K562 (cell line): ENCODE data around the gene MAPKAPK3. TPM values are rescaled to one million over a fixed set of nuclear protein-coding genes. Genes with fewer than 3 reads are reported as not detected.

Experiments
- ATAC-seq: fragments of 200-7000 bp; cut with Tn5 transposase; 3 replicates; pipeline ENCODE4 v1.9.1; 2020; ENCODE audit warnings: moderate library complexity
- BruUV-seq: library from RNA; stranded (reverse); fragments of 400-500 nt; replicated peaks from 2 replicates; lab custom pipeline; 2021; lab: Mats Ljungman, UMichigan
- CTCF ChIA-PET: fragments of 300-600 bp; formaldehyde crosslinking; extraction: SDS; loops from one replicate; lab custom pipeline; 2021; ENCODE audit warnings: low intra/inter-chr PET ratio; lab: Yijun Ruan, JAX
- POLR2A ChIA-PET: fragments of 300-600, 350-650 bp; sonication (Branson Sonifier 250); formaldehyde crosslinking; extraction: SDS; loops from one replicate; lab custom pipeline; 2021; ENCODE audit warnings: antibody characterized with exemption, inconsistent platforms; lab: Yijun Ruan, JAX
- DNase-seq, 4 experiments: peaks; one replicate each; pipeline versions ENCODE4 v3.0.0 to v3.0.0-alpha.2; 2011 to 2018; ENCODE audit warnings: low spot score in 3 of 4, mixed read lengths in 3 of 4; ENCODE audit errors: extremely low read depth in 1 of 4
- FAIRE-seq: peaks from 2 replicates; lab custom pipeline; 2011; peaks lifted over from hg19 to GRCh38; lab: Jason Lieb, UNC
- H2AFZ ChIP-seq: 2 replicates; pipeline ENCODE4 v1.6.0; 2011; ENCODE audit warnings: low read depth, low read length, control low read depth, inconsistent platforms
- H3K27ac ChIP-seq: fragments of 200-600 bp; 3 replicates; pipeline ENCODE4 v1.8.0; 2011; ENCODE audit warnings: low read depth, mild to moderate bottlenecking, control low read depth, inconsistent platforms, low read length, moderate library complexity, mixed read lengths; ENCODE audit errors: extremely low read depth
- H3K27me3 ChIP-seq, 2 experiments: fragments of 300-600 bp in 1 of 2; 2 replicates in 1 of 2; 3 replicates in 1 of 2; pipeline versions ENCODE4 v1.6.0 to v1.8.0; 2011; ENCODE audit warnings: inconsistent platforms in 2 of 2, low read length in 2 of 2, mild to moderate bottlenecking in 1 of 2, mixed read lengths in 1 of 2, moderate library complexity in 1 of 2; ENCODE audit not compliant: control insufficient read depth in 2 of 2, insufficient read depth in 2 of 2
- H3K36me3 ChIP-seq: fragments of 300-600 bp; 3 replicates; pipeline ENCODE4 v1.8.0; 2011; ENCODE audit warnings: mild to moderate bottlenecking, low read length, inconsistent platforms; ENCODE audit not compliant: control insufficient read depth, insufficient read depth
- H3K4me1 ChIP-seq, 2 experiments: fragments of 200-600 bp in 1 of 2; replicated peaks in 1 of 2; 2 replicates in 1 of 2; 3 replicates in 1 of 2; pipeline versions ENCODE4 v1.5.1 to v1.8.0; 2011; ENCODE audit warnings: inconsistent platforms in 2 of 2, low read length in 2 of 2, mild to moderate bottlenecking in 1 of 2, mixed read lengths in 1 of 2, moderate library complexity in 1 of 2; ENCODE audit not compliant: control insufficient read depth in 2 of 2, insufficient read depth in 2 of 2
- H3K4me2 ChIP-seq: 2 replicates; pipeline ENCODE4 v1.6.1; 2011; ENCODE audit warnings: low read length, control low read depth, inconsistent platforms, mixed read lengths; ENCODE audit not compliant: insufficient read depth
- H3K4me3 ChIP-seq: fragments of 200-600 bp; sonication (generic), shearing (Covaris generic); 2 replicates; pipeline ENCODE4 v1.5.1; 2016; ENCODE audit warnings: control low read depth, inconsistent platforms
- H3K79me2 ChIP-seq: fragments of 200-600 bp; 3 replicates; pipeline ENCODE4 v1.8.0; 2011; ENCODE audit warnings: low read length, inconsistent platforms; ENCODE audit not compliant: control insufficient read depth, insufficient read depth
- H3K9ac ChIP-seq, 2 experiments: 2 replicates each; pipeline versions ENCODE4 v1.6.0 to v1.6.1; 2011; ENCODE audit warnings: low read depth in 2 of 2, low read length in 2 of 2, control low read depth in 1 of 2, inconsistent platforms in 1 of 2, mild to moderate bottlenecking in 1 of 2, mixed read lengths in 1 of 2; ENCODE audit not compliant: insufficient read depth in 1 of 2
- H3K9me1 ChIP-seq: one replicate; pipeline ENCODE4 v1.6.0; 2011; ENCODE audit warnings: inconsistent platforms, mild to moderate bottlenecking, low read length, moderate library complexity; ENCODE audit not compliant: control insufficient read depth, insufficient read depth
- H3K9me3 ChIP-seq: replicated peaks from 2 replicates; pipeline ENCODE4 v1.5.1; 2011; ENCODE audit warnings: low read depth, low read length, inconsistent platforms; ENCODE audit not compliant: control insufficient read depth, insufficient read depth
- H4K20me1 ChIP-seq: replicated peaks from 2 replicates; pipeline ENCODE4 v1.6.1; 2011; ENCODE audit warnings: low read length, inconsistent platforms, mixed read lengths; ENCODE audit not compliant: control insufficient read depth, insufficient read depth
- BACH1 ChIP-seq: fragments of 200-800 bp; sonication (Bioruptor generic); IDR thresholded peaks from 2 replicates; pipeline ENCODE4 v1.6.1; 2016; ENCODE audit warnings: missing genetic modification characterization, missing compliant biosample characterization
- BCL6 ChIP-seq: fragments of 250-450 bp; sonication (Bioruptor Pico); IDR thresholded peaks from 2 replicates; pipeline ENCODE4 v1.4.0; 2020
- ERF ChIP-seq: fragments of 450-650 bp; formaldehyde crosslinking; IDR thresholded peaks from 2 replicates; pipeline ENCODE4 v1.4.0; 2020; ENCODE audit warnings: mild to moderate bottlenecking, mixed read lengths
- EWSR1 ChIP-seq: fragments of 450-650 bp; IDR thresholded peaks from 2 replicates; pipeline ENCODE4 v1.6.1; 2018; ENCODE audit warnings: borderline replicate concordance, mild to moderate bottlenecking, low read depth, moderate library complexity; ENCODE audit not compliant: partially characterized antibody
- MAZ ChIP-seq, 2 experiments: fragments of 450-650 bp in 1 of 2; sonication (generic) in 1 of 2; formaldehyde crosslinking; IDR thresholded peaks in 1 of 2; conservative IDR thresholded peaks in 1 of 2; 2 replicates each; pipeline versions ENCODE4 v1.4.0 to v1.5.0; 2020; ENCODE audit warnings: mild to moderate bottlenecking in 1 of 2, missing genetic modification reagents in 1 of 2
- NCOA1 ChIP-seq: fragments of 450-650 bp; IDR thresholded peaks from 2 replicates; pipeline ENCODE4 v1.6.1; 2016; ENCODE audit warnings: low read depth
- RUNX1 ChIP-seq: sonication (generic); IDR thresholded peaks from 2 replicates; pipeline ENCODE4 v1.6.1; 2016; ENCODE audit warnings: antibody characterized with exemption, low read depth
- TAL1 ChIP-seq: fragments of 450-650 bp; IDR thresholded peaks from 2 replicates; pipeline ENCODE4 v1.6.1; 2016; ENCODE audit warnings: mild to moderate bottlenecking
- TEAD1 ChIP-seq, 2 experiments: fragments of 450-650 bp in 1 of 2; sonication (generic) in 1 of 2; formaldehyde crosslinking; IDR thresholded peaks; 2 replicates each; pipeline versions ENCODE4 v1.4.0 to v1.8.0; 2020 to 2022; ENCODE audit warnings: mild to moderate bottlenecking in 2 of 2, missing genetic modification reagents in 1 of 2
- ZKSCAN8 ChIP-seq: fragments of 200-800 bp; sonication (Bioruptor generic); IDR thresholded peaks from 2 replicates; pipeline ENCODE4 v1.6.1; 2016; ENCODE audit warnings: missing genetic modification characterization, missing compliant biosample characterization
- ZNF282 ChIP-seq: sonication (generic); formaldehyde crosslinking; IDR thresholded peaks from 2 replicates; pipeline ENCODE4 v1.8.1; 2023; ENCODE audit warnings: missing genetic modification reagents
- WGBS: fragments of 100-300 bp; shearing (Covaris generic); methylation state at CpG from one replicate; pipeline ENCODE4 v1.1.6; 2016; ENCODE audit warnings: low coverage, mixed read lengths; ENCODE audit not compliant: insufficient coverage; ENCODE audit errors: missing lambda C conversion rate; 5-methylcytosine and 5-hydroxymethylcytosine counted together
- in situ Hi-C: fragments of 300-500 bp; cut with MboI; formaldehyde crosslinking; loops from 4 replicates; pipeline ENCODE4 v1.15.0; 2018; ENCODE audit warnings: inconsistent platforms, mixed read lengths
- intact Hi-C: fragments of 100-400 bp; cut with micrococcal nuclease; formaldehyde crosslinking; loops from 2 replicates; pipeline ENCODE4 v1.14.2; 2022
- polyA plus RNA-seq, 8 experiments: library from polyadenylated mRNA; depleted of rRNA in 4 of 8; stranded (reverse) in 5 of 8; unstranded in 3 of 8; fragments of >200 nt; fragmentation: Nextera tagmentation in 2 of 8; fragmentation: Illumina TruSeq in 1 of 8; extraction: Ambion mirVana in 2 of 8; extraction: Trizol in 1 of 8; gene quantifications; 2 replicates each; pipeline versions ENCODE4 v1.2.1 to v1.2.3, GENCODE V29; 2011 to 2014; ENCODE audit warnings: inconsistent platforms in 1 of 8, missing spikeins in 1 of 8
- total RNA-seq, 7 experiments: library from RNA; depleted of rRNA in 6 of 7; stranded (reverse); fragments of >200 nt in 6 of 7; fragmentation: Illumina TruSeq in 2 of 7; extraction: Trizol in 2 of 7; gene quantifications; 2 replicates each; pipeline versions ENCODE4 v1.2.1 to v1.2.3, GENCODE V29; 2011 to 2021; ENCODE audit warnings: low replicate concordance in 1 of 7
- TF ChIP-seq, protein P1 (sequence below): fragments of 250-450 bp; sonication (Bioruptor Pico); IDR thresholded peaks from 2 replicates; pipeline ENCODE4 v1.4.0; 2020; ENCODE audit warnings: borderline replicate concordance
- TF ChIP-seq, protein P2 (sequence below): sonication (generic); formaldehyde crosslinking; IDR thresholded peaks from 2 replicates; pipeline ENCODE4 v1.9.0; 2022; ENCODE audit warnings: mild to moderate bottlenecking, missing genetic modification reagents
- TF ChIP-seq, protein P3 (sequence below): fragments of 450-650 bp; formaldehyde crosslinking; IDR thresholded peaks from 2 replicates; pipeline ENCODE4 v1.4.0; 2020; ENCODE audit warnings: mild to moderate bottlenecking, moderate library complexity
- TF ChIP-seq, protein P4 (sequence below): fragments of 450-650 bp; IDR thresholded peaks from 2 replicates; pipeline ENCODE4 v1.6.1; 2017; ENCODE audit warnings: antibody characterized with exemption, mild to moderate bottlenecking

MAPKAPK3 gene
- total and polyA plus RNA-seq, 9 of the 15 experiments (the other 6 are each of a cell fraction or from before 2014, with no cell fraction given), result 8.0 to 56.4 (median 41.2) TPM

DNA sequence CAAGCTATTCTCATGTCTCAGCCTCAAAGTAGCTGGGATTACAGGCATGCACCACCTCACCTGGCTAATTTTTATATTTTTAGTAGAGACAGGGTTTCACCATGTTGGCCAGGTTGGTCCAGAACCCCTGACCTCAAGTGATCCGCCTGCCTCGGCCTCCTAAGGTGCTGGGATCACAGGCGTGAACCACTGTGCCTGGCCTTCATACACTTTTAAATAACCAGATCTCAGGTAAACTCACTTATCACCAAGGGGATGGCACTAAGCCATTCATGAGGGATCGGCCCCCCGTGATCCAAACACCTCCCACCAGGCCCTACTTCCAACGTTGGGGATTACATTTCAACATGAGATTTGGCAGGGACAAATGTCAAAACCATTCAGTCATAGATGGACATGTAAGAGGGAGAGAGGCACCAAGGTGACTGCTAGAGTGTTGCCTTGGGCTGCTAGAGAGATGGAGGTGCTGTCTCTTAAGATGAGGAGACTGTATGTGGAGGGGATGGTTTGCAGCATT is 44.4 kb downstream of the MAPKAPK3 start:
- FAIRE-seq (no peak), DNase-seq (no peak), ATAC-seq (no peak)
- H2AFZ ChIP-seq, result no peak overlapping the region
- in situ Hi-C loops, result no loop called here
- no peaks in the 10 kb centered on the region for H3K79me2 ChIP-seq
- H3K9ac ChIP-seq, result no peak overlapping the region
- H3K4me3 ChIP-seq, result no peak overlapping the region
- H3K9me1 ChIP-seq, result no peaks in the 10 kb centered on the region
- peaks cover under 1 to 23% of the 10 kb centered on the region in 2 experiments; a peak in 2 of 5 replicates for H3K27me3 ChIP-seq
- CTCF ChIA-PET, result interaction anchor here (0.6 kb wide), 1 partner anchor 612 kb away, joined by 3 read pairs; no protein-coding TSS in a partner anchor
- H4K20me1 ChIP-seq, result no peaks in the 10 kb centered on the region; the same call in 1 of the 2 replicates
- H3K9me3 ChIP-seq, result no peaks in the 10 kb centered on the region
- H3K4me2 ChIP-seq, result no peak overlapping the region
- BruUV-seq, result no TSS peak
- no peaks in the 10 kb centered on the region for H3K36me3 ChIP-seq
- POLR2A ChIA-PET, result no interaction called here
- intact Hi-C loops, result no loop called here
- no peak overlapping the region for H3K27ac ChIP-seq
- H3K4me1 ChIP-seq, result no peaks in the 10 kb centered on the region
- WGBS, result 6% methylated on average over 3 of the region's 6 CpGs
- no peak for TF ChIP-seq TEAD1 (CRISPR knock-in tag; IDR thresholded peaks at IDR 0.05)
- no peak for TF ChIP-seq RUNX1
- TF ChIP-seq TAL1, result no peak
- TF ChIP-seq MAZ (CRISPR knock-in tag; conservative IDR thresholded peaks at IDR 0.05 in 1 of 2, IDR thresholded peaks at IDR 0.05 in 1 of 2), result no peak
- TF ChIP-seq ZKSCAN8 (CRISPR knock-in tag), result no peak
- no peak for TF ChIP-seq BCL6 (CRISPR knock-in tag)
- TF ChIP-seq BACH1 (tag), result no peak
- TF ChIP-seq EWSR1, result no peak
- TF ChIP-seq, protein P1, sequence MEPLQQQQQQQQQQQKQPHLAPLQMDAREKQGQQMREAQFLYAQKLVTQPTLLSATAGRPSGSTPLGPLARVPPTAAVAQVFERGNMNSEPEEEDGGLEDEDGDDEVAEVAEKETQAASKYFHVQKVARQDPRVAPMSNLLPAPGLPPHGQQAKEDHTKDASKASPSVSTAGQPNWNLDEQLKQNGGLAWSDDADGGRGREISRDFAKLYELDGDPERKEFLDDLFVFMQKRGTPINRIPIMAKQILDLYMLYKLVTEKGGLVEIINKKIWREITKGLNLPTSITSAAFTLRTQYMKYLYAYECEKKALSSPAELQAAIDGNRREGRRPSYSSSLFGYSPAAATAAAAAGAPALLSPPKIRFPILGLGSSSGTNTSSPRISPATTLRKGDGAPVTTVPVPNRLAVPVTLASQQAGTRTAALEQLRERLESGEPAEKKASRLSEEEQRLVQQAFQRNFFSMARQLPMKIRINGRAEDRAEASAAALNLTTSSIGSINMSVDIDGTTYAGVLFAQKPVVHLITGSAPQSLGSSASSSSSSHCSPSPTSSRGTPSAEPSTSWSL, result no peak
- TF ChIP-seq, protein P2, sequence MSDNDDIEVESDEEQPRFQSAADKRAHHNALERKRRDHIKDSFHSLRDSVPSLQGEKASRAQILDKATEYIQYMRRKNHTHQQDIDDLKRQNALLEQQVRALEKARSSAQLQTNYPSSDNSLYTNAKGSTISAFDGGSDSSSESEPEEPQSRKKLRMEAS (CRISPR knock-in tag), result no peak
- no peak for TF ChIP-seq ERF (CRISPR knock-in tag)
- TF ChIP-seq, protein P3, sequence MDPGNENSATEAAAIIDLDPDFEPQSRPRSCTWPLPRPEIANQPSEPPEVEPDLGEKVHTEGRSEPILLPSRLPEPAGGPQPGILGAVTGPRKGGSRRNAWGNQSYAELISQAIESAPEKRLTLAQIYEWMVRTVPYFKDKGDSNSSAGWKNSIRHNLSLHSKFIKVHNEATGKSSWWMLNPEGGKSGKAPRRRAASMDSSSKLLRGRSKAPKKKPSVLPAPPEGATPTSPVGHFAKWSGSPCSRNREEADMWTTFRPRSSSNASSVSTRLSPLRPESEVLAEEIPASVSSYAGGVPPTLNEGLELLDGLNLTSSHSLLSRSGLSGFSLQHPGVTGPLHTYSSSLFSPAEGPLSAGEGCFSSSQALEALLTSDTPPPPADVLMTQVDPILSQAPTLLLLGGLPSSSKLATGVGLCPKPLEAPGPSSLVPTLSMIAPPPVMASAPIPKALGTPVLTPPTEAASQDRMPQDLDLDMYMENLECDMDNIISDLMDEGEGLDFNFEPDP (CRISPR knock-in tag), result no peak
- TF ChIP-seq, protein P4, sequence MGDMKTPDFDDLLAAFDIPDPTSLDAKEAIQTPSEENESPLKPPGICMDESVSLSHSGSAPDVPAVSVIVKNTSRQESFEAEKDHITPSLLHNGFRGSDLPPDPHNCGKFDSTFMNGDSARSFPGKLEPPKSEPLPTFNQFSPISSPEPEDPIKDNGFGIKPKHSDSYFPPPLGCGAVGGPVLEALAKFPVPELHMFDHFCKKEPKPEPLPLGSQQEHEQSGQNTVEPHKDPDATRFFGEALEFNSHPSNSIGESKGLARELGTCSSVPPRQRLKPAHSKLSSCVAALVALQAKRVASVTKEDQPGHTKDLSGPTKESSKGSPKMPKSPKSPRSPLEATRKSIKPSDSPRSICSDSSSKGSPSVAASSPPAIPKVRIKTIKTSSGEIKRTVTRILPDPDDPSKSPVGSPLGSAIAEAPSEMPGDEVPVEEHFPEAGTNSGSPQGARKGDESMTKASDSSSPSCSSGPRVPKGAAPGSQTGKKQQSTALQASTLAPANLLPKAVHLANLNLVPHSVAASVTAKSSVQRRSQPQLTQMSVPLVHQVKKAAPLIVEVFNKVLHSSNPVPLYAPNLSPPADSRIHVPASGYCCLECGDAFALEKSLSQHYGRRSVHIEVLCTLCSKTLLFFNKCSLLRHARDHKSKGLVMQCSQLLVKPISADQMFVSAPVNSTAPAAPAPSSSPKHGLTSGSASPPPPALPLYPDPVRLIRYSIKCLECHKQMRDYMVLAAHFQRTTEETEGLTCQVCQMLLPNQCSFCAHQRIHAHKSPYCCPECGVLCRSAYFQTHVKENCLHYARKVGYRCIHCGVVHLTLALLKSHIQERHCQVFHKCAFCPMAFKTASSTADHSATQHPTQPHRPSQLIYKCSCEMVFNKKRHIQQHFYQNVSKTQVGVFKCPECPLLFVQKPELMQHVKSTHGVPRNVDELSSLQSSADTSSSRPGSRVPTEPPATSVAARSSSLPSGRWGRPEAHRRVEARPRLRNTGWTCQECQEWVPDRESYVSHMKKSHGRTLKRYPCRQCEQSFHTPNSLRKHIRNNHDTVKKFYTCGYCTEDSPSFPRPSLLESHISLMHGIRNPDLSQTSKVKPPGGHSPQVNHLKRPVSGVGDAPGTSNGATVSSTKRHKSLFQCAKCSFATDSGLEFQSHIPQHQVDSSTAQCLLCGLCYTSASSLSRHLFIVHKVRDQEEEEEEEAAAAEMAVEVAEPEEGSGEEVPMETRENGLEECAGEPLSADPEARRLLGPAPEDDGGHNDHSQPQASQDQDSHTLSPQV, result no peak
- no peak for TF ChIP-seq NCOA1
- no peak for TF ChIP-seq ZNF282 (CRISPR knock-in tag)
